GM12875 (cell line): ENCODE results near the gene CAVIN3.

Experiments used
- H3K4me3 ChIP-seq: one replicate; pipeline ENCODE4 v1.5.1; 2011; ENCODE audit warnings: low read depth, low read length, control low read depth
- CTCF ChIP-seq: IDR thresholded peaks from 2 replicates; pipeline ENCODE4 v1.5.1; 2011; ENCODE audit warnings: low read depth, mild to moderate bottlenecking, control low read depth, inconsistent platforms, low read length, moderate library complexity, borderline replicate concordance; ENCODE audit not compliant: insufficient read depth

The CAVIN3 gene

GRCh38 chr11:6336293-6336692, 16.0 kb upstream of the CAVIN3 start:
- no peak for TF ChIP-seq CTCF
- H3K4me3 ChIP-seq: no peak overlapping the region

- TF ChIP-seq CTCF: no peak
Measured at GRCh38 chr11:6334806-6335205, 14.5 kb upstream of the CAVIN3 start.

GRCh38 chr11:6333095-6333494, 12.8 kb upstream of the CAVIN3 start:
- TF ChIP-seq CTCF: no peak
- no peak overlapping the region for H3K4me3 ChIP-seq

More at GRCh38 chr11:6334806-6335205, 14.5 kb upstream of the CAVIN3 start:
- no peak overlapping the region for H3K4me3 ChIP-seq

- TF ChIP-seq CTCF: no peak
Measured at GRCh38 chr11:6332066-6332465, 11.8 kb upstream of the CAVIN3 start.

GRCh38 chr11:6328321-6328720, 8.0 kb upstream of the CAVIN3 start:
- no peak overlapping the region for H3K4me3 ChIP-seq
- TF ChIP-seq CTCF: no peak

More at GRCh38 chr11:6332066-6332465, 11.8 kb upstream of the CAVIN3 start:
- no peak overlapping the region for H3K4me3 ChIP-seq

GRCh38 chr11:6327806-6328205, 7.5 kb upstream of the CAVIN3 start:
- no peak overlapping the region for H3K4me3 ChIP-seq
- no peak for TF ChIP-seq CTCF

GRCh38 chr11:6326985-6327384, 6.7 kb upstream of the CAVIN3 start:
- H3K4me3 ChIP-seq: no peak overlapping the region
- no peak for TF ChIP-seq CTCF
